SIG-M5 (cell line): ENCODE results near the gene PARP1.
A peak's percentile ranks its signal among the peaks of the same experiment; 100 is the strongest.

Experiments used
- DNase-seq: peaks from one replicate; lab custom pipeline; 2025; lab: John Stamatoyannopoulos, UW

PARP1 gene

DNA sequence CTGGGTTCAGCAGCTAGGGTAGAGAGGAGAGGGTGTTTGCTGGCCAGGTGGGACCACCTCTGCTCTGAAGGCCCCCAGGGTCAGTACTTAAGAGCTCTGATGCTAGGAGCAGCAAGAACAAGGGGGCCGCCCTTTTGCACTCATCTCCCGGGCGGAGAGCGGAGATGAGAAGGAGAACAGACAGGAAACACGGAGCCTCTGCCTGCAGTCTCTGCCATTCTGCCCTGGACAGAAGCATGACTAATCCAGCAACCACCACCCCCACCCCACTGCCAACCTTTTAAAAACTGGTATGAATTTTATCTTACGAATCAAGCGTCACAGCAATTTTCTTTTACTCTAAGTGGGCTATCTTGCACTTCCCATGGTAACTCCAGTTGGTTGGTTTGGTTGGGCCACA is 34.5 kb downstream of the PARP1 start:
- no peak for DNase-seq

DNA sequence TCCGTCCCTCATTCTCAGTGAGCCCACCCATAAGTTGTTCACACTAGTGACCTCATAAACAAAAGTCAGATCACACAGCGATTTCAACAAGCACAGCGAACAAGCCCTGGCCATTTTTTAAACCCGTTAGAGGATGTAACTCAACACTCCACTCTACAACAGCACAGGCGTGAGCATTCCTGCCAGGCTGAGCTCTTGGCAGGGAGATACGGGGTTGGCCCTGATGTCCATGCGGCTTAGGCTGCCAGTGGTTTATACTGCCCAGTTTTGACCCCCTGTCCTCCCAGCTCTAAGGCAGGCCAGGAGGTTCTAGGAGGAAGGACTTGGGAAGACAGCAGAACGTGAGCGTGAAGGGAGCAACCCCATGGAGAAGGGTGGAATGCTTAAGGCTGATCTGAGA is 35.0 kb downstream of the PARP1 start:
- DNase-seq: no peak

GRCh38 chr1:226371866-226372490 is 35.9 kb downstream of the PARP1 start:
- no peak for DNase-seq

GRCh38 chr1:226371027-226371694 is 36.7 kb downstream of the PARP1 start:
- no peak for DNase-seq

GRCh38 chr1:226370144-226370923 is 37.6 kb downstream of the PARP1 start:
- no peak for DNase-seq

DNA sequence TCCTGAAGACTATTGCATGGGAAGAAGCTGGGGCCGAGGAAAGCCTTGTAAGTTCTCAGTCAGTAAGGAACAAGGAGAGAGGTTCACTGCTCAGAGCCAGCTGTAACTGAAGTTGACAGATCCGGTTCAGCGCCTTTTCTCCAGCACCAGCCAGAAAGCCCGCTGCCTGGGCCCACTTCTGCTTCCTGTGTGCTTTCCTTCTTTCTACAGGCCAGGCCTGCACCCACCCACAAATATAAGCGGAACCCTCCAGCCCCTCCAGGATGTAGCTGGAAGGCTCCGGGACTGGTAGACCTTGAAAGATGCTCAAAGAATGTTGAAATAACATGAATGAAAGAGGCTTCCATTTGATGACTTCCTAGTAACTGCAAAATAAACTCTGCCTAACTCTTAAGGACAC is 38.8 kb downstream of the PARP1 start:
- DNase-seq: no peak

DNA sequence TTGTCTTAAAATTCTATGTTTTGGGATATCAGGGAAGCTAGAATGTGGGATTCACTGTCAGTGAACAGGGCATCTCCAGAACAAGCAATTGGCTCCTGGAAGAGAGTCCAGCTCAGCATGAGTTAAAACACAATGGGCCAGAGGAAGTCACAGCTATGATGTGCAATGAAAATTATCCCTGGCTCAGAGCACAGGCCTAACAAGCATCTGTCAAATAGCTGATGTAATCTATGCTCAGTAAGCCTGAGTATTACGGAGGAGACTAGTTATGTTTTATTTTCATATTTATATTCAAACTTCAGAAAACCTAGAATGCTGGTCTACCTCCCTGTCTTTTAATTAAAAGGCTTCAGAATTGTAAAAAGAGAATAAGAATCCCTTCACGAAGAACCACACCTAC is 41.6 kb downstream of the PARP1 start:
- no peak for DNase-seq

GRCh38 chr1:226365831-226366231 is 42.1 kb downstream of the PARP1 start:
- DNase-seq: no peak

DNA sequence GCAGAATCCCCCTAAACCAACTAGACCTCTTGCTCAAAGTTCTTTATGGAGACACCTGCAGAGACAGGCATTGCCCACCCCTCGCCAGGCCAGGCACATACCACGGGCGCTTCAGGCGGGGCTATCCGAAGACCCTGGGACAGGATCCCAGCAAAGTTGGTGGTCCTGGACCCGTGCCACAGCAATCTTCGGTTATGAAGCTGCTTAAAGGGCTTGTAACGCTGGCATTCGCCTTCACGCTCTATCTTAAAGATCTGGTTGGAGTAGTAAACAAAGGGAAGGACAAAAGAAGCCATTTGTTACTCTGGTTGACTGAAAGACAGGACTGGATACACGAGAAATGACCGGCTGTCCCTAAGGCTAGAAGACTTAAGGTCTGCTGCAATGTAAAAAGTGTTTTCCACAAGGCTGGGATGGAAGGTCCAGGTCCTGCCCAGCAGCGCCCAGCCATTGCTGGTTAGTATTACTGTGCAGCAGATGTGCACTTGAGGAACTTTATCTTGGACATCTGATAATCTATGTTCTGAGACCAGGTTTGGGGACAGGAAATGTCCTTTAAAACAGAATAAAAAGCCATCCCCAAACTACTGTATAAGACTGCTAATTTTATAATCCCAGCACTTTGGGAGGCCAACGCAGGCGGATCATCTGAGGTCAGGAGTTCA is 42.9 kb downstream of the PARP1 start:
- no peak for DNase-seq

GRCh38 chr1:226364514-226364899 is 43.4 kb downstream of the PARP1 start:
- no peak for DNase-seq

DNA sequence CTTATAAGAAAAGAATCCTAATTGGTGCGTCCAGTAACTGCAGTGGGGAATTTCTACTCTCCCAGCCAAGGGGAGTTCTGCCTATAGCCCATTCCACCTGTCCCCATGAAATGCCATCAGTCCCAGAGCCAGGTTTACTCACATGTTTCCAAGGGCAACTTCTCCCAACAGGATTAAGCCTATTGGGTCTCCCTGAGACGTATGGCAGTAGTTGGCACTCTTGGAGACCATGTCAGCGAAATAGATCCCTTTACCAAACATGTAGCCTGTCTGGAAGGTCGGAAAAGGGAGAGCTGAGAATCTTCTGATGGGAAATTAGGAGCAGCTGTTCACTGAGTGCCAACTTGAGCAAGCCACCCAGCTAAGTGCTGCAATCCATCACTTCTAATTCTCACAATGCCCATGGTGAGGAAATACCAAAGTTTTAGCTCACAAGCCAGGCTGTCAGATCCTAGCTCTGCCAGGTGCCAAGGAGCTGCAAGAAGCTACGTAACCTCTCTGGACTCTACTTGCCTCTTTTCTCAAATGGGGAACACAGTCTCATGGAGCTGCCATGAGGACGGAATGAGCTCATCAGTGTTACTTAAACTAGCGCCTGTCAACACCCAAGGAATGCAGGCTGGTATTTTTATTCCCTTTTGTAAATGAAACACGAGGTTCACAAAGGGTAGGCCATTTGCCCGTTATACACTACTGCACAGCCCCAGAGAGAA is 43.9 kb downstream of the PARP1 start:
- no peak for DNase-seq

DNA sequence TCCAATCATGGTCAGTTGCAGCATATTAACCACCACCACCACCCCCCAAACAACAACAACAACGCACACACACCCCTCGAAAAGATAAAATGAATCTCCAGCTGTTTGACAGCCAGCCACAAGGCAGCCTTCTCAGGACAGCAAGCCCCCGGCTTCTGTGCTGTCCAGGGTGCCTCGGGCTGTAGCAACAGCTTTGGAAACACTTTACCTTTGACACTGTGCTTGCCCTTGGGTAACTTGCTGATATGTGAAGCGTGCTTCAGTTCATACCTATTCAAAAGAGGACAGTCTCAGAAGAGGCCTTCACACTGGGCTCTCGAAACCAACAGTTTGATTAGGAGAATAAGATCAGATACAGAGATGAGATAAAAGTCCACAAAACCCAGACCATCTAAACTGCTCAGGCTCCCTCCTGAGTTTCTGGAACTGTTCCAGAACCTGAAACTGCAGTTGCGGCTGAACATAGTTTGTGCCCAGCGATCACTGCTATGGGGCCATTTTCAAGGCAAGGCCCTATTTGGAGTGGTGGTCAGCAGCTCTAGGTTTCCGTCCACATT is 44.9 kb downstream of the PARP1 start:
- no peak for DNase-seq

GRCh38 chr1:226362361-226362760 is 45.5 kb downstream of the PARP1 start:
- DNase-seq: no peak

DNA sequence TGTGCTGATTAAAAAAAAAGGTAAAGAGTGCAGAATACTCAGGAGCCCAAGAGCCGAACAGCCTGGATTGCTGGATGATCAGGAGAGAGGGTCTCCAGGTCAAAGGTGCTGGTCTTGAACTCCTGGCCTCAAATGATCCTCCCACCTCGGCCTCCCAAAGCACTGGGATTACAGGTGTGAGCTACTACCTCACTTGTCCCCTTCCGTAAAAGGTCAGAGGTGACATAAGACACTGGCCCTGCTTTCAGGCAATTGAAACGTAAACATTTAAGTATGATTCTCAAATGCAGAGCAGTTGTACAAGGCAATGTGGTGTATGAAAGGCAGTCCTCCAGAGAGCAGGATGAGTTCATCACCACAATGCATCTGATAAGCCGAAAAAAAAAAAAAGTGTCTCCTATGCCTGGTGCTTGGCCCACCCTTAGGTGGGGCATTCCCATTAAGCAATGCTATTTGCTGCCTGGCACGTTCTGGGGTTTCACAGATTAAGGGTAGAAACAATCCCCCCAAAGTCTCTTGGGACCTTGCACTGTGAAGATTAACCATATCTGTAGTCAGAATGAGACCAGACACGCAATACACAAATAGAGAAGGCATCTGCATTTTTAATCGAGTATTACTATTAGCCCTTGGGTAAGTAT is 47.7 kb downstream of the PARP1 start:
- DNase-seq: no peak

- no peak for DNase-seq
Observed at GRCh38 chr1:226357416-226357815, 50.5 kb downstream of the PARP1 start.

DNA sequence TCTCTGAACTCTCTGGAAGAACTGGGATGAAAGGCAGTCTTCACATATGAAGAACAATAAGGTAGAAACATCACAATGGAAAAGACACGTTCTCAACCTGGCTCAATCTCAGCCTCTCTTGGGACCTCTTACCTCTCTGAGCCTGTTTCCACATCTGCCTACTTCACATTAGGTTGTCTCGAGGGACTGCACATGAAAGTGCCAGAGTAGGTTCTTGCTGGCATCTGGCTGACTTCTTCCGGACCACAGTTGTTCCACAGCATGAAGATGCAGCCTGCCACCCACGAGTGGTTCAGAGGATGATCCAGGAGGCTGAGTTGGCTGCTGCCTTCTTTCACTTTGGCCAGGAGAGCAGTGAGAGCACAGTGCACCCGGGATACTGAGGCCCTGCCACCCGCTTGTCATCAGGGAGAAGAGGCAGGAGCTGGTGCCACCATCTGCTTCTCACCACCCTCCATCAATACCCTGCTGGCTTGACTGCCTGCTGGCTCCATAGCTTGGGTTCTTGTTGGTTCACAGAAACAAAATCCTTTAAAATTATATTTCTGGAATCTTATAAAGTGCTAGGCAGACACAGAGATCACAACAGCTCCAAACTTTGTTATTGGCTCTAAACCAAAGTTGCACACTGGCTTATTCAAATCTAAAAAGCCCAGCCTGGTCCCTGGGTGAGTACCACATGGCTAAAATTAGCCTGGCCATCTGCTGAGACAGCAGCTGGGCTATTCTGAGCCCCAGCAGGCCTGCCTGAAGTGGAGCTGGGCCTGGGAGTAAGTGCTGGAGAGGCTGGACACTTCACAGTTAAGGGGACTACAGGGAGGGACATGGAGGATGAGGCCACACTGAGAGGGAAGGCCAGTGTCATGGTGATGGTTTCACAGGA is 52.0 kb downstream of the PARP1 start:
- DNase-seq: no peak

DNA sequence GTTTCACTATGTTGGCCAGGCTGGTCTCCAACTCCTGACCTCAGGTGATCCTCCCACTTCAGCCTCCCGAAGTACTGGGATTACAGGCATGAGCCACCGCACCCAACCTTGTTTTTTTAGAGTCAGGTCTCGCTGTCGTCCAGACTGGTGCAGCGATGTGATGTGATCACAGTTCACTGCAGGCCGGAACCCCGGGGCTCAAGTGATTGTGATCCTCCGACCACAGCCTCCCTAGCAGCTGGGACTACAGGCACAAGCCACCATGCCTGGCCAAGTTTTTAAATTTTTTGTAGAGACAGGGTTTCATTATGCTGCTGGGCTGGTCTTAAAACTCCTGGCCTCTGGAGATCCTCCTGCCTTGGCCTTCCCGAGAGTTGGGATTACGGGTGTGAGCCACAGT is 52.9 kb downstream of the PARP1 start:
- DNase-seq: no peak

GRCh38 chr1:226353698-226354525 is 54.0 kb downstream of the PARP1 start:
- DNase-seq: no peak

GRCh38 chr1:226351709-226352108 is 56.2 kb downstream of the PARP1 start:
- peak; percentile 29 for DNase-seq
